Measurements from ENCODE around the gene SCNN1B.

DNA sequence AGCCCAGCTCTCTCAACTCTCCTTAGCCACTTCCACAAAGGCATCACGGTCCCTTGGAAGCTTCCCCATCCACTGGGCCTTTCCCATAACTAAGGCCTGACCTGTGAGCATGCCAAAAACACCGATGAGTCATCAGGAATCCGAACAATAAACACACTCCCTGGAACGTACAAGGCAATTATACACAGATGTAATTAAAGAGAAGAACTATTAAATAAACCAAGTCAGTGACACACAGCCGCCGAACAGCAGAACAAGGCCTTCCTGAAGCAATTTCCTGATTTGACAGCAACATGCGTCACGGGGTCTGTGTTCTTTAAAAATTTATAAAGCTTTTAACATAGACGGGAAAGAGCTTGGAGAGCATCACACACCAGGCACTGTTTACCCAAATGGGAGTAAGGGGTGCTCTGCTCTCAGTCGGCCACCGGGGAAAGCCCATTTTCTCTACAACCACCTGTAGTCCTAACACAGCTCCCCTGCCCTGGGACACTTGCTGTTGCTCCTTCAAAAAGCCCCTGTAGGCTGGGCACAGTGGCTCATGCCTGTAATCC lies 121.5 kb downstream of the SCNN1B start:
- TF ChIP-seq, protein P1, sequence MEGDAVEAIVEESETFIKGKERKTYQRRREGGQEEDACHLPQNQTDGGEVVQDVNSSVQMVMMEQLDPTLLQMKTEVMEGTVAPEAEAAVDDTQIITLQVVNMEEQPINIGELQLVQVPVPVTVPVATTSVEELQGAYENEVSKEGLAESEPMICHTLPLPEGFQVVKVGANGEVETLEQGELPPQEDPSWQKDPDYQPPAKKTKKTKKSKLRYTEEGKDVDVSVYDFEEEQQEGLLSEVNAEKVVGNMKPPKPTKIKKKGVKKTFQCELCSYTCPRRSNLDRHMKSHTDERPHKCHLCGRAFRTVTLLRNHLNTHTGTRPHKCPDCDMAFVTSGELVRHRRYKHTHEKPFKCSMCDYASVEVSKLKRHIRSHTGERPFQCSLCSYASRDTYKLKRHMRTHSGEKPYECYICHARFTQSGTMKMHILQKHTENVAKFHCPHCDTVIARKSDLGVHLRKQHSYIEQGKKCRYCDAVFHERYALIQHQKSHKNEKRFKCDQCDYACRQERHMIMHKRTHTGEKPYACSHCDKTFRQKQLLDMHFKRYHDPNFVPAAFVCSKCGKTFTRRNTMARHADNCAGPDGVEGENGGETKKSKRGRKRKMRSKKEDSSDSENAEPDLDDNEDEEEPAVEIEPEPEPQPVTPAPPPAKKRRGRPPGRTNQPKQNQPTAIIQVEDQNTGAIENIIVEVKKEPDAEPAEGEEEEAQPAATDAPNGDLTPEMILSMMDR (IDR thresholded peaks at IDR 0.05; ENCODE audit: low read depth, low read length): no peak
- no peak for TF ChIP-seq EZH2phosphoT487 (IDR thresholded peaks at IDR 0.05; ENCODE audit: low read depth)

All from OCI-LY3 (cell line).